Activated CD8-positive, alpha-beta T cell treated with anti-CD3 and anti-CD28 coated beads for 36 hours (primary cell): ENCODE measurements around the gene GNG3. TPM values are rescaled to one million over a fixed set of nuclear protein-coding genes. Genes with fewer than 3 reads are reported as not detected.
A peak's percentile ranks its signal among the peaks of the same experiment; 100 is the strongest.

ENCODE experiments used
- ATAC-seq: fragments of 200-7000 bp; cut with Tn5 transposase; one replicate; pipeline ENCODE4 v1.10.0; 2021; ENCODE audit warnings: mild to moderate bottlenecking, moderate library complexity
- CTCF ChIA-PET: fragments of 350-600 bp; sonication (Branson Sonifier 250); formaldehyde crosslinking; loops from one replicate; lab custom pipeline; 2021; ENCODE audit warnings: antibody characterized with exemption; lab: Charles Lee
- POLR2A ChIA-PET: fragments of 350-600 bp; sonication (Branson Sonifier 250); formaldehyde crosslinking; loops from one replicate; lab custom pipeline; 2021; ENCODE audit warnings: antibody characterized with exemption; lab: Charles Lee
- DNase-seq: peaks from one replicate; pipeline ENCODE4 v3.0.0-alpha.2; 2020
- H3K27ac Mint-ChIP-seq: one replicate; pipeline ENCODE4 v1.8.0; 2021; ENCODE audit warnings: mild to moderate bottlenecking, mixed read lengths
- H3K27me3 Mint-ChIP-seq: one replicate; pipeline ENCODE4 v1.8.0; 2021; ENCODE audit warnings: mixed read lengths
- H3K36me3 Mint-ChIP-seq: one replicate; pipeline ENCODE4 v1.8.0; 2021; ENCODE audit warnings: low read depth, mixed read lengths
- H3K4me1 Mint-ChIP-seq: one replicate; pipeline ENCODE4 v1.8.0; 2021; ENCODE audit warnings: low read depth, mixed read lengths
- H3K4me3 Mint-ChIP-seq: one replicate; pipeline ENCODE4 v1.8.0; 2021; ENCODE audit warnings: mild to moderate bottlenecking, moderate library complexity, mixed read lengths
- H3K9me3 Mint-ChIP-seq: one replicate; pipeline ENCODE4 v1.8.0; 2021; ENCODE audit warnings: mixed read lengths
- CTCF ChIP-seq: fragments of 200-600 bp; IDR thresholded peaks from one replicate; pipeline ENCODE4 v1.8.0; 2022; ENCODE audit warnings: antibody characterized with exemption, mild to moderate bottlenecking
- intact Hi-C: fragments of 100-400 bp; cut with micrococcal nuclease; formaldehyde crosslinking; loops from one replicate; pipeline ENCODE4 v1.10.0; 2022
- total RNA-seq, 2 experiments: library from RNA; stranded (reverse); gene quantifications; one replicate each; pipeline ENCODE4 v1.2.3, GENCODE V29; 2021

The GNG3 gene
- total RNA-seq, 2 experiments from 2014 or later = not detected

- H3K4me1 Mint-ChIP-seq = peaks cover 53% of the 10 kb centered on the region
- ATAC-seq (peak; percentile 13), DNase-seq (no peak)
- intact Hi-C loops = no loop called here
- ChIA-PET POLR2A (interaction anchor here (0.6 to 1.6 kb wide), 4 partner anchors 11 to 122 kb away, joined by 3 read pairs; partner anchors contain the start of gene UBXN1), CTCF (interaction anchor here (1.2 kb wide), 1 partner anchor 10 kb away, joined by 3 read pairs; no protein-coding TSS in a partner anchor)
- H3K27ac Mint-ChIP-seq = peak overlapping the region; percentile 62
- peaks cover 85% of the 10 kb centered on the region for H3K36me3 Mint-ChIP-seq
- no peaks in the 10 kb centered on the region for H3K27me3 Mint-ChIP-seq
- TF ChIP-seq CTCF = no peak
- no peaks in the 10 kb centered on the region for H3K9me3 Mint-ChIP-seq
- H3K4me3 Mint-ChIP-seq = no peak overlapping the region
These were observed 12.0 kb downstream of the GNG3 start for GRCh38 chr11:62719302-62719978.

GRCh38 chr11:62721994-62722393, 14.5 kb downstream of the GNG3 start:
- CTCF ChIA-PET = interaction anchor here (0.6 kb wide), 1 partner anchor 16 kb away, joined by 3 read pairs; no protein-coding TSS in a partner anchor
- H3K4me1 Mint-ChIP-seq = peaks cover 48% of the 10 kb centered on the region
- H3K27ac Mint-ChIP-seq = peak overlapping the region; percentile 74

GRCh38 chr11:62724171-62724570, 16.7 kb downstream of the GNG3 start:
- Mint-ChIP-seq H3K27ac (peak overlapping the region; percentile 54), H3K4me1 (peaks cover 46% of the 10 kb centered on the region), H3K36me3 (peaks cover 76% of the 10 kb centered on the region), H3K4me3 (peak overlapping the region; percentile 95), H3K27me3 (no peaks in the 10 kb centered on the region), H3K9me3 (no peaks in the 10 kb centered on the region)
- ATAC-seq (no peak), DNase-seq (no peak)
- no peak for TF ChIP-seq CTCF
- intact Hi-C loops = no loop called here
- ChIA-PET CTCF (interaction anchor here (1.0 to 2.3 kb wide), 6 partner anchors 9 to 62 kb away, joined by 3 to 10 read pairs (median 4); no protein-coding TSS in a partner anchor), POLR2A (interaction anchor here (0.6 to 7.5 kb wide), 15 partner anchors 8 to 157 kb away, joined by 3 to 75 read pairs (median 4); partner anchors contain the start of genes C11orf98, CSKMT, LBHD1 and POLR2G)

More at GRCh38 chr11:62721994-62722393, 14.5 kb downstream of the GNG3 start:
- DNase-seq = no peak
- H3K27me3 Mint-ChIP-seq = no peaks in the 10 kb centered on the region
- POLR2A ChIA-PET = no interaction called here
- intact Hi-C loops = no loop called here
- no peak for TF ChIP-seq CTCF
- H3K36me3 Mint-ChIP-seq = peaks cover 86% of the 10 kb centered on the region
- ATAC-seq = no peak
- H3K9me3 Mint-ChIP-seq = no peaks in the 10 kb centered on the region
- H3K4me3 Mint-ChIP-seq = no peak overlapping the region

GRCh38 chr11:62725646-62726045, 18.2 kb downstream of the GNG3 start:
- CTCF ChIA-PET = interaction anchor here (0.6 to 2.3 kb wide), 4 partner anchors 28 to 61 kb away, joined by 3 to 7 read pairs (median 3); partner anchors contain the start of gene ZBTB3
- peak overlapping the region; percentile 99 for H3K27ac Mint-ChIP-seq
- peak overlapping the region; percentile 95 for H3K4me3 Mint-ChIP-seq
- no peaks in the 10 kb centered on the region for H3K9me3 Mint-ChIP-seq
- POLR2A ChIA-PET = interaction anchor here (0.9 to 7.5 kb wide), 8 partner anchors 9 to 129 kb away, joined by 3 to 75 read pairs (median 10); partner anchors contain the start of gene ZBTB3
- no peaks in the 10 kb centered on the region for H3K27me3 Mint-ChIP-seq
- H3K4me1 Mint-ChIP-seq = peaks cover 48% of the 10 kb centered on the region
- intact Hi-C loops = loop anchor here (5.0 kb wide), 1 partner anchor 37 kb away; the partner anchor contains the start of gene POLR2G
- no peak for TF ChIP-seq CTCF
- DNase-seq (no peak), ATAC-seq (no peak)
- H3K36me3 Mint-ChIP-seq = peaks cover 68% of the 10 kb centered on the region
